Smooth muscle cell (in vitro differentiated cells): ENCODE data around the gene PGK1. TPM values are rescaled to one million over a fixed set of nuclear protein-coding genes. Genes with fewer than 3 reads are reported as not detected.
"Not testable (repeated sequence)": the region's sequence is repeated elsewhere in the genome, so short reads cannot be mapped to it uniquely, and the experiment has no call there.

Source experiments
- DNase-seq: peaks from one replicate; lab custom pipeline; 2025; ENCODE audit not compliant: unreplicated experiment; lab: John Stamatoyannopoulos, UW
- H2AFZ ChIP-seq: fragments of 200-600 bp; sonication (generic); 2 replicates; pipeline ENCODE4 v1.6.0; 2016; ENCODE audit warnings: antibody characterized with exemption, low read depth, mild to moderate bottlenecking
- H3F3A ChIP-seq: fragments of 200-600 bp; sonication (generic); 2 replicates; pipeline ENCODE4 v1.6.0; 2017; ENCODE audit warnings: antibody characterized with exemption, low read depth
- H3K27ac ChIP-seq: fragments of 200-600 bp; sonication (generic); 2 replicates; pipeline ENCODE4 v1.5.1; 2016; ENCODE audit warnings: low read depth, mild to moderate bottlenecking
- H3K27me3 ChIP-seq: fragments of 200-600 bp; sonication (generic); 2 replicates; pipeline ENCODE4 v1.6.1; 2016; ENCODE audit warnings: low read depth, mild to moderate bottlenecking
- H3K36me3 ChIP-seq: fragments of 200-600 bp; sonication (generic); 2 replicates; pipeline ENCODE4 v1.5.1; 2016; ENCODE audit warnings: low read depth
- H3K4me1 ChIP-seq: fragments of 200-600 bp; sonication (generic); 2 replicates; pipeline ENCODE4 v1.5.1; 2016; ENCODE audit warnings: low read depth
- H3K4me2 ChIP-seq: fragments of 200-600 bp; sonication (generic); 2 replicates; pipeline ENCODE4 v1.6.0; 2016; ENCODE audit warnings: mild to moderate bottlenecking
- H3K4me3 ChIP-seq: fragments of 200-600 bp; sonication (generic); 2 replicates; pipeline ENCODE4 v1.5.1; 2016; ENCODE audit warnings: mild to moderate bottlenecking
- H3K79me2 ChIP-seq: fragments of 200-600 bp; sonication (generic); 2 replicates; pipeline ENCODE4 v1.6.0; 2016; ENCODE audit warnings: low read depth, mild to moderate bottlenecking
- H3K9ac ChIP-seq: fragments of 200-600 bp; sonication (generic); 2 replicates; pipeline ENCODE4 v1.6.0; 2016; ENCODE audit warnings: low read depth
- H3K9me3 ChIP-seq: fragments of 200-600 bp; sonication (generic); replicated peaks from 2 replicates; pipeline ENCODE4 v1.5.1; 2016; ENCODE audit warnings: low read depth
- H4K20me1 ChIP-seq: fragments of 200-600 bp; sonication (generic); 2 replicates; pipeline ENCODE4 v1.6.0; 2016; ENCODE audit warnings: low read depth
- WGBS: methylation state at CpG from one replicate; pipeline ENCODE4 v1.1.7; 2016; ENCODE audit warnings: low lambda C conversion rate; 5-methylcytosine and 5-hydroxymethylcytosine counted together
- polyA plus RNA-seq: library from polyadenylated mRNA; unstranded; fragments of >200 nt; fragmentation: Nextera tagmentation; extraction: Ambion mirVana; gene quantifications from 2 replicates; pipeline ENCODE4 v1.2.1, GENCODE V29; 2016
- total RNA-seq: library from RNA; depleted of rRNA; stranded (reverse); fragments of >200 nt; gene quantifications from 2 replicates; pipeline ENCODE4 v1.2.3, GENCODE V29; 2014
- TF ChIP-seq, protein P1 (sequence below): fragments of 200-600 bp; sonication (generic); IDR thresholded peaks from 2 replicates; pipeline ENCODE4 v1.5.1; 2017; ENCODE audit warnings: borderline replicate concordance, mild to moderate bottlenecking, antibody characterized with exemption; ENCODE audit not compliant: insufficient read depth, poor library complexity, severe bottlenecking

PGK1 gene
- total and polyA plus RNA-seq, 2 experiments from 2014 or later: 460 to 807 TPM

DNA sequence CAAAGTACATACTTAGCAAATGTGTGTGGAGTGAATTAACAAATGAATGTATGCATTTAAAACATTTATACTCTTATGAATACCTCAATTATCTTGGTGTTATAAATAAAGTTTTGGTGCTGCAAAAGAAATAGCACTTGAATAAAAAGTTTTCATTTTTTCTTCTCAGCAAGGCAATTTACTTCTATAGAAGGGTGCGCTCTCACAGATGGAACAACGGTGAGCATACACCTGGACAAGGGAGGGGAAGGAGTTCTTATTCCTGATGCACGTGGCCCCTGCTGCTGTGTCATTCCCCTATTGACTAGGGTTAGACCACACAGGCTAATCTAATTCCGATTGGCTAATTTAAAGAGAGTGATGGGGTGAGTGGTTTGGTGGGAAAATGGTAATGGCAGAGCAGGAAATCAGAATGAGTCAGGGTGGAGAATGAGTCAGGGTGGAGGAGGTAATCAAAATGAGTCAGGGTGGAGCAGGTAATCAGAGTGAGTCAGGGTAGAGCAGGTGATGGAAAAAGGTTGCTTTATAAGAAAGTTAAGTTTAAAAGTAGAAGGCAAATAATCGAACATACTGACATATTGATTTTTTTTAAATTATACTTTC is 28.2 kb upstream of the PGK1 start:
- no peak overlapping the region for H3K4me2 ChIP-seq
- H3K4me3 ChIP-seq: no peak overlapping the region
- WGBS: 79% methylated on average over 5 of the region's 5 CpGs
- no peak overlapping the region for H3K9ac ChIP-seq
- H3K4me1 ChIP-seq: no peaks in the 10 kb centered on the region
- H3K79me2 ChIP-seq: no peaks in the 10 kb centered on the region
- no peaks in the 10 kb centered on the region for H3K36me3 ChIP-seq
- H3K9me3 ChIP-seq: no peaks in the 10 kb centered on the region
- H4K20me1 ChIP-seq: no peaks in the 10 kb centered on the region
- TF ChIP-seq, protein P1, sequence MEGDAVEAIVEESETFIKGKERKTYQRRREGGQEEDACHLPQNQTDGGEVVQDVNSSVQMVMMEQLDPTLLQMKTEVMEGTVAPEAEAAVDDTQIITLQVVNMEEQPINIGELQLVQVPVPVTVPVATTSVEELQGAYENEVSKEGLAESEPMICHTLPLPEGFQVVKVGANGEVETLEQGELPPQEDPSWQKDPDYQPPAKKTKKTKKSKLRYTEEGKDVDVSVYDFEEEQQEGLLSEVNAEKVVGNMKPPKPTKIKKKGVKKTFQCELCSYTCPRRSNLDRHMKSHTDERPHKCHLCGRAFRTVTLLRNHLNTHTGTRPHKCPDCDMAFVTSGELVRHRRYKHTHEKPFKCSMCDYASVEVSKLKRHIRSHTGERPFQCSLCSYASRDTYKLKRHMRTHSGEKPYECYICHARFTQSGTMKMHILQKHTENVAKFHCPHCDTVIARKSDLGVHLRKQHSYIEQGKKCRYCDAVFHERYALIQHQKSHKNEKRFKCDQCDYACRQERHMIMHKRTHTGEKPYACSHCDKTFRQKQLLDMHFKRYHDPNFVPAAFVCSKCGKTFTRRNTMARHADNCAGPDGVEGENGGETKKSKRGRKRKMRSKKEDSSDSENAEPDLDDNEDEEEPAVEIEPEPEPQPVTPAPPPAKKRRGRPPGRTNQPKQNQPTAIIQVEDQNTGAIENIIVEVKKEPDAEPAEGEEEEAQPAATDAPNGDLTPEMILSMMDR: no peak
- no peak overlapping the region for H2AFZ ChIP-seq
- no peak overlapping the region for H3K27ac ChIP-seq
- no peak for DNase-seq
- no peaks in the 10 kb centered on the region for H3K27me3 ChIP-seq
- H3F3A ChIP-seq: no peaks in the 10 kb centered on the region

DNA sequence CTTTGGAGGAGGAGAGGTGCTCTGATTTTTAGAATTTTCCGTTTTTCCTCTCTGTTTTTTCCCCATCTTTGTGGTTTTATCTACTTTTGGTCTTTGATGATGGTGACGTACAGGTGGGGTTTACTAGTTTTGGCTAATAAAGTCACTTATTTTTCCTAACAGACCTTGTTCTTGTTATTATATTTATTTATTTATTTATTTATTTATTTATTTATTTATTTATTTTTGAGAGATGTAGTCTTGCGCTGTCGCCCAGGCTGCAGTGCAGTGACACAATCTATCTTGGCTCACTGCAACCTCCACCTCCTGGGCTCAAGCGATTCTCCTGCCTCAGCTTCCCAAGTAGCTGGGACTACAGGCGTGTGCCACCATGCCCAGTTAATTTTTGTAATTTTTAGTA is 22.6 kb upstream of the PGK1 start:
- not testable (repeated sequence) for H3K27me3 ChIP-seq, H3K9ac ChIP-seq, H2AFZ ChIP-seq, H3K9me3 ChIP-seq, DNase-seq, H3K4me1 ChIP-seq, H3K4me2 ChIP-seq, H3F3A ChIP-seq, H3K27ac ChIP-seq, H3K36me3 ChIP-seq, H3K79me2 ChIP-seq, H3K4me3 ChIP-seq, H4K20me1 ChIP-seq
- 87% methylated on average over 6 of the region's 6 CpGs for WGBS

DNA sequence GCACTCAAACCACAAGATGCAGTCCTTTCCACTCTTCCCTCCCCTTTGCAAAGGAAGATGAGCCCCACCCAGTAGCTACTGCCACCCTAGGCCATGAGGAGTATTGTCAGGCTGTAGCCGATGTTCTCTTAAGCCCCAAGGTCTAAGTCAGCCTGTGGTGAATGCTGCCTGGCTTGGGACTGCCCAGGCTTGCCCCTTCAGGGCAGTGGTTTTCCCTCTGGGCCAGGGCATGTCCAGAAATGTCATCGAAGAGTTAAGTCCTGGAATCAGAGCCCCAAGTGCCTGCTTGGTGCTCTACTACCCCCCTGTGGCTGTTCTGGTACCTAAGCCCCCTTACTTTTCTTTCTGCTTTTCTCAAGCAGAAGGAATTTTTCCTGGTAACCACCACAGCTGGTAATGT is 11.8 kb upstream of the PGK1 start:
- no peaks in the 10 kb centered on the region for H3K79me2 ChIP-seq
- H3K27me3 ChIP-seq: no peaks in the 10 kb centered on the region
- no peak overlapping the region for H3K4me3 ChIP-seq
- 43% methylated on average over 2 of the region's 2 CpGs for WGBS
- H3F3A ChIP-seq: no peaks in the 10 kb centered on the region
- no peak overlapping the region for H3K27ac ChIP-seq
- no peak overlapping the region for H3K9ac ChIP-seq
- H3K9me3 ChIP-seq: peaks cover 3% of the 10 kb centered on the region
- H3K4me1 ChIP-seq: no peaks in the 10 kb centered on the region
- no peak overlapping the region for H3K4me2 ChIP-seq
- H2AFZ ChIP-seq: no peak overlapping the region
- no peak for DNase-seq
- TF ChIP-seq, protein P1: peak; percentile 44
- H3K36me3 ChIP-seq: no peaks in the 10 kb centered on the region
- no peaks in the 10 kb centered on the region for H4K20me1 ChIP-seq

DNA sequence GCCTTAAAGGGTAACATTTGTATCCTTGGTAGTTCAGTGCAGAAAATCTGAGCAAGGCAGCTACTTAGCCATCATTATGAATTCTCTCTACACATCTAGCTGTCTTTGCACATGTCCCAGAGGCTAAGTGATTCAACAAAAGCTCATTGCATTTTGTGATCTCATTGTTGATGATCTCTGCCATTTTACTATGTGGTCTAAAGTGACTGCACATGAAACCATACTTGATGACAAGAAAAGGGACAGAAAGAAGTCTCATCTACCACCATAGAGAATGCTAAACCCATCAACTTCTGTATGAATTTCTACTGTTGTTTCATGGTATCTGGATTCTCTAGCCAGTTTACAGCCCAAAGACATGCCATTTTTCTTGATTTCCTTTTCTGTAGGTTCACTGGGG is 5.9 kb upstream of the PGK1 start:
- Histone ChIP-seq H3K27me3 (no peaks in the 10 kb centered on the region), H3K9me3 (no peaks in the 10 kb centered on the region), H3K27ac (no peak overlapping the region), H3K4me2 (no peak overlapping the region), H3K4me3 (no peak overlapping the region), H2AFZ (no peak overlapping the region), H3K9ac (no peak overlapping the region), H3K36me3 (no peaks in the 10 kb centered on the region), H4K20me1 (no peaks in the 10 kb centered on the region), H3K79me2 (no peaks in the 10 kb centered on the region), H3F3A (no peaks in the 10 kb centered on the region), H3K4me1 (no peaks in the 10 kb centered on the region)
- no peak for DNase-seq
- TF ChIP-seq, protein P1: no peak
